HCT116 (cell line): ENCODE data around the gene ERBB4. TPM values are rescaled to one million over a fixed set of nuclear protein-coding genes. Genes with fewer than 3 reads are reported as not detected.

Source experiments
- ATAC-seq: fragments of 200-7000 bp; cut with Tn5 transposase; 2 replicates; pipeline ENCODE4 v1.9.1; 2020; ENCODE audit warnings: mild to moderate bottlenecking, moderate library complexity
- BruUV-seq: library from RNA; stranded (reverse); fragments of 400-500 nt; replicated peaks from 2 replicates; lab custom pipeline; 2021; lab: Mats Ljungman, UMichigan
- CTCF ChIA-PET: fragments of 300-600 bp; sonication (Branson Sonifier 250); formaldehyde crosslinking; loops from one replicate; lab custom pipeline; 2021; ENCODE audit warnings: antibody characterized with exemption; lab: Charles Lee
- POLR2A ChIA-PET: fragments of 300-600, 350-600 bp; sonication (Branson Sonifier 250); formaldehyde crosslinking; loops from one replicate; lab custom pipeline; 2021; ENCODE audit warnings: antibody characterized with exemption; lab: Charles Lee
- RAD21 ChIA-PET, 2 experiments: fragments of 300-600 bp; sonication (Branson Sonifier 250); formaldehyde crosslinking; loops; one replicate each; lab custom pipeline; 2023; ENCODE audit warnings: low total read pairs in 2 of 2; ENCODE audit not compliant: uncharacterized antibody in 2 of 2, unreplicated experiment in 2 of 2, low non-redundant PET in 1 of 2; lab: Charles Lee
- DNase-seq: peaks from one replicate; pipeline ENCODE4 v3.0.0-alpha.2; 2010; ENCODE audit warnings: low read depth, low spot score
- H2AFZ ChIP-seq: fragments of 200-600 bp; shearing (Covaris generic), sonication (generic); 2 replicates; pipeline ENCODE4 v1.6.1; 2017; ENCODE audit warnings: low read depth, mixed run types, mixed read lengths, antibody characterized with exemption, low read length; ENCODE audit not compliant: poor library complexity, severe bottlenecking
- H3K27ac ChIP-seq: 2 replicates; pipeline ENCODE4 v1.5.1; 2012; ENCODE audit warnings: low read depth, low read length
- H3K27me3 ChIP-seq: fragments of 200-600 bp; sonication (generic); 2 replicates; pipeline ENCODE4 v1.6.1; 2016; ENCODE audit warnings: mixed run types, low read length, mixed read lengths; ENCODE audit not compliant: insufficient read depth
- H3K36me3 ChIP-seq, 2 experiments: fragments of 200-500 bp in 1 of 2; fragments of 200-600 bp in 1 of 2; sonication (Bioruptor generic) in 1 of 2; sonication (generic) in 1 of 2; 2 replicates each; pipeline versions ENCODE4 v1.5.1 to v1.6.1; 2014 to 2016; ENCODE audit warnings: low read length in 2 of 2, inconsistent platforms in 1 of 2, mixed read lengths in 1 of 2, mixed run types in 1 of 2; ENCODE audit not compliant: insufficient read depth in 2 of 2, control insufficient read depth in 1 of 2
- H3K4me1 ChIP-seq, 2 experiments: fragments of 200-600 bp in 1 of 2; sonication (generic) in 1 of 2; 2 replicates each; pipeline versions ENCODE4 v1.5.1 to v1.6.1; 2012 to 2017; ENCODE audit warnings: low read length in 2 of 2, inconsistent platforms in 1 of 2, mild to moderate bottlenecking in 1 of 2, mixed read lengths in 1 of 2, mixed run types in 1 of 2, moderate library complexity in 1 of 2; ENCODE audit not compliant: insufficient read depth in 2 of 2, control insufficient read depth in 1 of 2
- H3K4me2 ChIP-seq: fragments of 200-600 bp; sonication (generic); 2 replicates; pipeline ENCODE4 v1.6.1; 2017; ENCODE audit warnings: mixed run types, low read length, mixed read lengths
- H3K4me3 ChIP-seq, 2 experiments: fragments of 200-600 bp in 1 of 2; sonication (generic) in 1 of 2; replicated peaks in 1 of 2; 2 replicates each; pipeline ENCODE4 v1.5.1; 2011 to 2016; ENCODE audit warnings: low read length in 2 of 2, control low read depth in 1 of 2, low read depth in 1 of 2, mild to moderate bottlenecking in 1 of 2, mixed read lengths in 1 of 2, mixed run types in 1 of 2
- H3K79me2 ChIP-seq: fragments of 200-600 bp; sonication (generic); 2 replicates; pipeline ENCODE4 v1.6.1; 2017; ENCODE audit warnings: mild to moderate bottlenecking, mixed run types, low read length, moderate library complexity, mixed read lengths; ENCODE audit not compliant: insufficient read depth
- H3K9ac ChIP-seq: fragments of 200-600 bp; sonication (generic); 2 replicates; pipeline ENCODE4 v1.6.1; 2016; ENCODE audit warnings: low read length, mixed read lengths
- H3K9me2 ChIP-seq: fragments of 200-600 bp; sonication (generic), shearing (Covaris generic); 2 replicates; pipeline ENCODE4 v1.6.1; 2017; ENCODE audit warnings: mixed run types, mild to moderate bottlenecking, moderate library complexity; ENCODE audit not compliant: insufficient read depth
- H3K9me3 ChIP-seq, 2 experiments: fragments of 200-500 bp in 1 of 2; fragments of 200-600 bp in 1 of 2; sonication (Bioruptor generic) in 1 of 2; sonication (generic) in 1 of 2; 2 replicates each; pipeline ENCODE4 v1.6.1; 2014 to 2017; ENCODE audit warnings: low read length in 2 of 2, mixed read lengths in 2 of 2, inconsistent platforms in 1 of 2, low read depth in 1 of 2, mild to moderate bottlenecking in 1 of 2, mixed run types in 1 of 2, moderate library complexity in 1 of 2; ENCODE audit not compliant: control insufficient read depth in 1 of 2, insufficient read depth in 1 of 2
- H4K20me1 ChIP-seq: fragments of 200-600 bp; sonication (generic), shearing (Covaris generic); 2 replicates; pipeline ENCODE4 v1.6.1; 2017; ENCODE audit warnings: mixed run types, mild to moderate bottlenecking, moderate library complexity; ENCODE audit not compliant: insufficient read depth
- EGR1 ChIP-seq: IDR thresholded peaks from 2 replicates; pipeline ENCODE4 v1.6.1; 2012; ENCODE audit warnings: low read depth
- POLR2AphosphoS5 ChIP-seq: IDR thresholded peaks from 2 replicates; pipeline ENCODE4 v1.6.1; 2011; ENCODE audit warnings: mild to moderate bottlenecking, low read depth, low read length, moderate library complexity
- SRF ChIP-seq: IDR thresholded peaks from 2 replicates; pipeline ENCODE4 v1.6.1; 2012; ENCODE audit warnings: low read depth
- ZBTB33 ChIP-seq: IDR thresholded peaks from 2 replicates; pipeline ENCODE4 v1.6.1; 2011; ENCODE audit warnings: mild to moderate bottlenecking, low read length, moderate library complexity; ENCODE audit not compliant: insufficient replicate concordance; ENCODE audit errors: extremely low read depth
- ZFX ChIP-seq: fragments of 450-650 bp; IDR thresholded peaks from 2 replicates; pipeline ENCODE4 v1.6.1; 2017
- ZNF274 ChIP-seq: fragments of 200-500 bp; sonication (Bioruptor generic); IDR thresholded peaks from 2 replicates; pipeline ENCODE4 v1.6.1; 2014; ENCODE audit warnings: mild to moderate bottlenecking, low read depth, low read length, inconsistent platforms
- intact Hi-C: fragments of 100-400 bp; cut with micrococcal nuclease; formaldehyde crosslinking; loops from 2 replicates; pipeline ENCODE4 v1.10.0; 2022
- total RNA-seq: library from RNA; stranded (reverse); gene quantifications from one replicate; pipeline ENCODE4 v1.2.1, GENCODE V29; 2021; ENCODE audit not compliant: unreplicated experiment
- TF ChIP-seq, protein P1 (sequence below): IDR thresholded peaks from 2 replicates; pipeline ENCODE4 v1.6.1; 2012
- TF ChIP-seq, protein P2 (sequence below), 3 experiments: fragments of 200-600 bp in 1 of 3; sonication (generic) in 1 of 3; IDR thresholded peaks in 2 of 3; conservative IDR thresholded peaks in 1 of 3; 2 replicates each; pipeline ENCODE4 v1.5.1; 2012 to 2017; ENCODE audit warnings: low read depth in 2 of 3, low read length in 2 of 3, antibody characterized with exemption in 1 of 3, borderline replicate concordance in 1 of 3, control low read depth in 1 of 3, mild to moderate bottlenecking in 1 of 3, mixed read lengths in 1 of 3, mixed run types in 1 of 3, moderate library complexity in 1 of 3; ENCODE audit not compliant: insufficient read depth in 1 of 3
- TF ChIP-seq, protein P3 (sequence below): IDR thresholded peaks from 2 replicates; pipeline ENCODE4 v1.6.1; 2012; ENCODE audit warnings: low read depth

Gene ERBB4
- total RNA-seq, 1 experiment from 2014 or later, result 0.10 TPM

DNA sequence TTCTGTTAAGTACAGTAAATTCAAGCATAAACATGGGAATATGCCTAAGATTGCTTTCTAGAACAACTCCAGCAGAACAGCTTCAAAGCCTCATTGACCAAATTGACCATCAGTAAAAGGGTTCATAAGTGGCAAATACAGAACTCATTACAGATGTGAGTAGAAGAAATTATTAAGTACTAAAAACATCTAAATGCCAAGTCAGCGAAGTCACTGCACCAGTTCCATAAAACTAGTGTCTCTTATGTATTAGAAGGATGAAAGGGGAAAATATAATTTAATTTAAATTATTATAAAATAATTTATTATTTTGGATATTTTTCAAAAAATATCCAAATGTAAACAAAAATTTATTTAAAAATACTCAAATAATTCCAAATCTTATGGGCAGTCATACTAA lies 553.2 kb downstream of the ERBB4 start:
- CTCF ChIA-PET, result no interaction called here
- intact Hi-C loops, result no loop called here
- RAD21 ChIA-PET, result no interaction called here

More for the DNA sequence above, 553.2 kb downstream of the ERBB4 start:
- no peaks in the 10 kb centered on the region for H3K9me3 ChIP-seq
- H2AFZ ChIP-seq, result no peak overlapping the region
- no peak overlapping the region for H3K9ac ChIP-seq
- no peak overlapping the region for H3K4me2 ChIP-seq
- no TSS peak for BruUV-seq
- POLR2A ChIA-PET, result no interaction called here
- no peak overlapping the region for H3K4me3 ChIP-seq
- no peaks in the 10 kb centered on the region for H3K36me3 ChIP-seq
- DNase-seq (no peak), ATAC-seq (no peak)
- H4K20me1 ChIP-seq, result no peaks in the 10 kb centered on the region
- no peaks in the 10 kb centered on the region for H3K4me1 ChIP-seq
- TF ChIP-seq, protein P1, sequence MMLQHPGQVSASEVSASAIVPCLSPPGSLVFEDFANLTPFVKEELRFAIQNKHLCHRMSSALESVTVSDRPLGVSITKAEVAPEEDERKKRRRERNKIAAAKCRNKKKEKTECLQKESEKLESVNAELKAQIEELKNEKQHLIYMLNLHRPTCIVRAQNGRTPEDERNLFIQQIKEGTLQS, result no peak
- TF ChIP-seq, protein P2, sequence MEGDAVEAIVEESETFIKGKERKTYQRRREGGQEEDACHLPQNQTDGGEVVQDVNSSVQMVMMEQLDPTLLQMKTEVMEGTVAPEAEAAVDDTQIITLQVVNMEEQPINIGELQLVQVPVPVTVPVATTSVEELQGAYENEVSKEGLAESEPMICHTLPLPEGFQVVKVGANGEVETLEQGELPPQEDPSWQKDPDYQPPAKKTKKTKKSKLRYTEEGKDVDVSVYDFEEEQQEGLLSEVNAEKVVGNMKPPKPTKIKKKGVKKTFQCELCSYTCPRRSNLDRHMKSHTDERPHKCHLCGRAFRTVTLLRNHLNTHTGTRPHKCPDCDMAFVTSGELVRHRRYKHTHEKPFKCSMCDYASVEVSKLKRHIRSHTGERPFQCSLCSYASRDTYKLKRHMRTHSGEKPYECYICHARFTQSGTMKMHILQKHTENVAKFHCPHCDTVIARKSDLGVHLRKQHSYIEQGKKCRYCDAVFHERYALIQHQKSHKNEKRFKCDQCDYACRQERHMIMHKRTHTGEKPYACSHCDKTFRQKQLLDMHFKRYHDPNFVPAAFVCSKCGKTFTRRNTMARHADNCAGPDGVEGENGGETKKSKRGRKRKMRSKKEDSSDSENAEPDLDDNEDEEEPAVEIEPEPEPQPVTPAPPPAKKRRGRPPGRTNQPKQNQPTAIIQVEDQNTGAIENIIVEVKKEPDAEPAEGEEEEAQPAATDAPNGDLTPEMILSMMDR (IDR thresholded peaks at IDR 0.05 in 2 of 3, conservative IDR thresholded peaks at IDR 0.05 in 1 of 3; ENCODE audit: borderline replicate concordance in 1 of 3, insufficient read depth in 1 of 3, low read depth in 2 of 3, low read length in 2 of 3), result no peak
- TF ChIP-seq EGR1, result no peak
- no peak for TF ChIP-seq ZNF274
- TF ChIP-seq, protein P3, sequence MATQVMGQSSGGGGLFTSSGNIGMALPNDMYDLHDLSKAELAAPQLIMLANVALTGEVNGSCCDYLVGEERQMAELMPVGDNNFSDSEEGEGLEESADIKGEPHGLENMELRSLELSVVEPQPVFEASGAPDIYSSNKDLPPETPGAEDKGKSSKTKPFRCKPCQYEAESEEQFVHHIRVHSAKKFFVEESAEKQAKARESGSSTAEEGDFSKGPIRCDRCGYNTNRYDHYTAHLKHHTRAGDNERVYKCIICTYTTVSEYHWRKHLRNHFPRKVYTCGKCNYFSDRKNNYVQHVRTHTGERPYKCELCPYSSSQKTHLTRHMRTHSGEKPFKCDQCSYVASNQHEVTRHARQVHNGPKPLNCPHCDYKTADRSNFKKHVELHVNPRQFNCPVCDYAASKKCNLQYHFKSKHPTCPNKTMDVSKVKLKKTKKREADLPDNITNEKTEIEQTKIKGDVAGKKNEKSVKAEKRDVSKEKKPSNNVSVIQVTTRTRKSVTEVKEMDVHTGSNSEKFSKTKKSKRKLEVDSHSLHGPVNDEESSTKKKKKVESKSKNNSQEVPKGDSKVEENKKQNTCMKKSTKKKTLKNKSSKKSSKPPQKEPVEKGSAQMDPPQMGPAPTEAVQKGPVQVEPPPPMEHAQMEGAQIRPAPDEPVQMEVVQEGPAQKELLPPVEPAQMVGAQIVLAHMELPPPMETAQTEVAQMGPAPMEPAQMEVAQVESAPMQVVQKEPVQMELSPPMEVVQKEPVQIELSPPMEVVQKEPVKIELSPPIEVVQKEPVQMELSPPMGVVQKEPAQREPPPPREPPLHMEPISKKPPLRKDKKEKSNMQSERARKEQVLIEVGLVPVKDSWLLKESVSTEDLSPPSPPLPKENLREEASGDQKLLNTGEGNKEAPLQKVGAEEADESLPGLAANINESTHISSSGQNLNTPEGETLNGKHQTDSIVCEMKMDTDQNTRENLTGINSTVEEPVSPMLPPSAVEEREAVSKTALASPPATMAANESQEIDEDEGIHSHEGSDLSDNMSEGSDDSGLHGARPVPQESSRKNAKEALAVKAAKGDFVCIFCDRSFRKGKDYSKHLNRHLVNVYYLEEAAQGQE, result no peak
- TF ChIP-seq ZFX, result no peak
- no peak for TF ChIP-seq POLR2AphosphoS5
- no peak for TF ChIP-seq SRF
- TF ChIP-seq ZBTB33, result no peak
- H3K9me2 ChIP-seq, result no peaks in the 10 kb centered on the region
- no peaks in the 10 kb centered on the region for H3K79me2 ChIP-seq
- H3K27me3 ChIP-seq, result no peaks in the 10 kb centered on the region
- no peak overlapping the region for H3K27ac ChIP-seq
